ENCODE data around the gene MAN2A2. TPM values are rescaled to one million over a fixed set of nuclear protein-coding genes. Genes with fewer than 3 reads are reported as not detected.

Gene MAN2A2
- total and polyA plus RNA-seq, 9 of the 15 experiments (the other 6 are each of a cell fraction or from before 2014, with no cell fraction given), result 7.3 to 151 (median 43.4) TPM

GRCh38 chr15:90915808-90916440 lies 12.8 kb downstream of the MAN2A2 start (continued):
- TF ChIP-seq E2F5 (CRISPR knock-in tag; IDR thresholded peaks at IDR 0.05), result no peak
- no peak for TF ChIP-seq FOXJ3 (CRISPR knock-in tag; IDR thresholded peaks at IDR 0.05)
- TF ChIP-seq RUNX1 (IDR thresholded peaks at IDR 0.05; ENCODE audit: low read depth), result no peak
- no peak for TF ChIP-seq HINFP (tag; conservative IDR thresholded peaks at IDR 0.05; ENCODE audit: low read depth)
- no peak for TF ChIP-seq GMEB1 (CRISPR knock-in tag; IDR thresholded peaks at IDR 0.05)
- TF ChIP-seq MXD1 (CRISPR knock-in tag; IDR thresholded peaks at IDR 0.05; ENCODE audit: borderline replicate concordance, poor library complexity, severe bottlenecking), result no peak
- no peak for TF ChIP-seq ZBTB1 (CRISPR knock-in tag; IDR thresholded peaks at IDR 0.05; ENCODE audit: borderline replicate concordance, low read depth)
- no peak for TF ChIP-seq ZNF384 (IDR thresholded peaks at IDR 0.05; ENCODE audit: low read depth, low read length)
- TF ChIP-seq POLR2H (tag; IDR thresholded peaks at IDR 0.05; ENCODE audit: low read depth), result no peak
- 0 out of 2 replicates have a peak, but pooled peaks have one; percentile 77 for TF ChIP-seq POLR2AphosphoS2 (IDR thresholded peaks at IDR 0.05; ENCODE audit: low read length)
- TF ChIP-seq PKNOX1 (IDR thresholded peaks at IDR 0.05), result peak; percentile 59
- TF ChIP-seq DMBX1 (CRISPR knock-in tag; IDR thresholded peaks at IDR 0.05; ENCODE audit: borderline replicate concordance), result 0 out of 2 replicates have a peak, but pooled peaks have one; percentile 29
- TF ChIP-seq ARID1B (IDR thresholded peaks at IDR 0.05), result peak; percentile 68
- TF ChIP-seq SP1 (CRISPR knock-in tag; IDR thresholded peaks at IDR 0.05), result peak; percentile 26; the same call in 1 of the 2 replicates
- peak; percentile 69; the same call in 1 of the 2 replicates for TF ChIP-seq ZBTB33 (CRISPR knock-in tag; IDR thresholded peaks at IDR 0.05)
- peak; percentile 88 for TF ChIP-seq C11orf30 (IDR thresholded peaks at IDR 0.05; ENCODE audit: low read depth)
- TF ChIP-seq TARDBP (IDR thresholded peaks at IDR 0.05), result no peak
- no peak for TF ChIP-seq ZNF512 (tag; IDR thresholded peaks at IDR 0.05)
